Caco-2 (cell line): ENCODE results near the gene USP17L5. TPM values are rescaled to one million over a fixed set of nuclear protein-coding genes. Genes with fewer than 3 reads are reported as not detected.
A peak's percentile ranks its signal among the peaks of the same experiment; 100 is the strongest.
"Not testable (repeated sequence)": the region's sequence is repeated elsewhere in the genome, so short reads cannot be mapped to it uniquely, and the experiment has no call there.

ENCODE experiments used
- BruUV-seq: library from RNA; stranded (reverse); fragments of 400-500 nt; replicated peaks from 2 replicates; lab custom pipeline; 2021; lab: Mats Ljungman, UMichigan
- CTCF ChIA-PET: fragments of 300-600 bp; sonication (Branson Sonifier 250); formaldehyde crosslinking; loops from one replicate; lab custom pipeline; 2022; ENCODE audit warnings: antibody characterized with exemption; lab: Charles Lee
- POLR2A ChIA-PET: fragments of 300-600 bp; sonication (Branson Sonifier 250); formaldehyde crosslinking; loops from one replicate; lab custom pipeline; 2022; ENCODE audit warnings: antibody characterized with exemption; lab: Charles Lee
- DNase-seq, 2 experiments: peaks; one replicate each; pipeline versions ENCODE4 v3.0.0 to v3.0.0-alpha.2; 2020 to 2022
- H3K27me3 ChIP-seq: replicated peaks from 2 replicates; pipeline ENCODE4 v1.6.0; 2011; ENCODE audit warnings: low read length; ENCODE audit not compliant: control insufficient read depth, insufficient read depth
- H3K36me3 ChIP-seq: 2 replicates; pipeline ENCODE4 v1.5.1; 2011; ENCODE audit warnings: low read length; ENCODE audit not compliant: control insufficient read depth, insufficient read depth
- H3K4me1 ChIP-seq: fragments of 250-450 bp; sonication (Bioruptor Pico); 2 replicates; pipeline ENCODE4 v1.5.1; 2020; ENCODE audit warnings: mild to moderate bottlenecking
- H3K4me3 ChIP-seq: 2 replicates; pipeline ENCODE4 v1.5.1; 2011; ENCODE audit warnings: low read depth, mild to moderate bottlenecking, control low read depth, low read length
- H3K9me3 ChIP-seq: fragments of 250-450 bp; sonication (Bioruptor Pico); 2 replicates; pipeline ENCODE4 v1.5.1; 2020; ENCODE audit warnings: mild to moderate bottlenecking, moderate library complexity
- H3K27ac Mint-ChIP-seq: one replicate; pipeline ENCODE4 v1.8.0; 2022; ENCODE audit warnings: mixed read lengths; ENCODE audit not compliant: unreplicated experiment
- H3K27me3 Mint-ChIP-seq: one replicate; pipeline ENCODE4 v1.8.0; 2022; ENCODE audit warnings: mixed read lengths; ENCODE audit not compliant: insufficient read depth, unreplicated experiment
- H3K36me3 Mint-ChIP-seq: one replicate; pipeline ENCODE4 v1.8.0; 2022; ENCODE audit warnings: mild to moderate bottlenecking, mixed read lengths; ENCODE audit not compliant: insufficient read depth, unreplicated experiment
- H3K4me1 Mint-ChIP-seq: one replicate; pipeline ENCODE4 v1.8.0; 2022; ENCODE audit warnings: low read depth, mixed read lengths; ENCODE audit not compliant: unreplicated experiment
- H3K4me3 Mint-ChIP-seq: one replicate; pipeline ENCODE4 v1.8.0; 2022; ENCODE audit warnings: mild to moderate bottlenecking, moderate library complexity, mixed read lengths; ENCODE audit not compliant: unreplicated experiment
- H3K9me3 Mint-ChIP-seq: one replicate; pipeline ENCODE4 v1.8.0; 2022; ENCODE audit warnings: mixed read lengths; ENCODE audit not compliant: unreplicated experiment
- intact Hi-C: fragments of 100-400 bp; cut with micrococcal nuclease; formaldehyde crosslinking; loops from one replicate; pipeline ENCODE4 v1.10.0; 2022; ENCODE audit not compliant: unreplicated experiment
- total RNA-seq: library from RNA; stranded (reverse); gene quantifications from 2 replicates; pipeline ENCODE4 v1.2.3, GENCODE V29; 2022
- TF ChIP-seq, protein P1 (sequence below), 2 experiments: fragments of 200-600 bp in 1 of 2; IDR thresholded peaks; 1 replicate in 1 of 2; 2 replicates in 1 of 2; pipeline versions ENCODE4 v1.5.1 to v1.8.0; 2011 to 2022; ENCODE audit warnings: antibody characterized with exemption in 1 of 2, control low read depth in 1 of 2, inconsistent platforms in 1 of 2, low read depth in 1 of 2, low read length in 1 of 2, mild to moderate bottlenecking in 1 of 2, moderate library complexity in 1 of 2; ENCODE audit not compliant: insufficient read depth in 1 of 2, severe bottlenecking in 1 of 2, unreplicated experiment in 1 of 2

The USP17L5 gene
- total RNA-seq, 1 experiment from 2014 or later, result not detected

DNA sequence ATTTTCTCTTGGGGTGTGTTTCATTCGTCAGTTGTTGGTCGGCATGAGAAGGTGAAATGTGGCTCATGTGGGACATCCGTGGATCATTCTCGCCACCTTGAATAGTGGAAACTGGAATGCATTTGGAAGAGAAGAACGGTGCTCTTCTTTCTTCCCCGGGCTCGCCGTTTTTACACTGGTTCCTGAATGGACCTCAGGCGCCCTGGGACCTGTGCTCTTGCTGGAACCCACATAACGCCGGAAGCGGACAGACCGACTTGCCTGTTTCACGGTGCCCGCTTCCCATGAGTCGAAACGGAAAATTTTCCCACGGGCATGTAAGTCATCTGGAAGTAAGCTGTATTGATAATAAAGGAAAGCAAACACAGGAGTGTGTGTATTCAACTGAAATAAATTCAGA, 11.7 kb downstream of the USP17L5 start:
- H3K4me3 Mint-ChIP-seq, H3K9me3 ChIP-seq, H3K4me3 ChIP-seq, POLR2A ChIA-PET, CTCF ChIA-PET, BruUV-seq, H3K4me1 ChIP-seq, H3K36me3 ChIP-seq, H3K36me3 Mint-ChIP-seq, H3K4me1 Mint-ChIP-seq, DNase-seq, H3K9me3 Mint-ChIP-seq, H3K27me3 Mint-ChIP-seq, intact Hi-C loops, H3K27me3 ChIP-seq, H3K27ac Mint-ChIP-seq: not testable (repeated sequence)

DNA sequence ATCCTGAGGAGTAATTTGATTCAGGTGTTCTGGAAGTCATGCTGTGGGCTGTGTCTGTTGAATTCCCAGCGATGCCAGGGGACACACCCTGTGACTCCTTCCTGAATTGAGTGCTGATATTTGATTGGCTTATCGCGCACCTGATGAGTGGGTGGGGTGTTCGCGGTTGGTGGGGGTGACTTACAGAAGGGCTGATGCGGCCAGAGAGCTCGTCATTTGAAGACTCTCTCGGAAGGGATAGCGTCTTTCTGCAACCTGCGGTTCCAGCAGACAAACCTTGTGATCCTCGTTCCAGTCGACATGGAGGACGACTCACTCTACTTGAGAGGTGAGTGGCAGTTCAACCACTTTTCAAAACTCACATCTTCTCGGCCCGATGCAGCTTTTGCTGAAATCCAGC, 14.1 kb downstream of the USP17L5 start, which contains the start of gene USP17L29:
Gene USP17L29, plus strand, starts transcription at position 301 of the 400 bp plus-strand sequence. Its CDS starts 0 bp downstream, at position 301.
- DNase-seq, H3K4me3 ChIP-seq, BruUV-seq, H3K9me3 ChIP-seq, H3K4me1 Mint-ChIP-seq, CTCF ChIA-PET, H3K27me3 ChIP-seq, H3K36me3 Mint-ChIP-seq, H3K27me3 Mint-ChIP-seq, H3K4me3 Mint-ChIP-seq, intact Hi-C loops, H3K27ac Mint-ChIP-seq, H3K4me1 ChIP-seq, H3K36me3 ChIP-seq, H3K9me3 Mint-ChIP-seq, POLR2A ChIA-PET: not testable (repeated sequence)

DNA sequence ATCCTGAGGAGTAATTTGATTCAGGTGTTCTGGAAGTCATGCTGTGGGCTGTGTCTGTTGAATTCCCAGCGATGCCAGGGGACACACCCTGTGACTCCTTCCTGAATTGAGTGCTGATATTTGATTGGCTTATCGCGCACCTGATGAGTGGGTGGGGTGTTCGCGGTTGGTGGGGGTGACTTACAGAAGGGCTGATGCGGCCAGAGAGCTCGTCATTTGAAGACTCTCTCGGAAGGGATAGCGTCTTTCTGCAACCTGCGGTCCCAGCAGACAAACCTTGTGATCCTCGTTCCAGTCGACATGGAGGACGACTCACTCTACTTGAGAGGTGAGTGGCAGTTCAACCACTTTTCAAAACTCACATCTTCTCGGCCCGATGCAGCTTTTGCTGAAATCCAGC, 23.6 kb downstream of the USP17L5 start, which contains the start of gene USP17L30:
Gene USP17L30, plus strand, starts transcription at position 301 of the 400 bp plus-strand sequence. Its CDS starts 0 bp downstream, at position 301.
- BruUV-seq, CTCF ChIA-PET, H3K36me3 ChIP-seq, H3K4me1 Mint-ChIP-seq, H3K4me1 ChIP-seq, DNase-seq, intact Hi-C loops, H3K27ac Mint-ChIP-seq, H3K4me3 ChIP-seq, H3K9me3 ChIP-seq, POLR2A ChIA-PET, H3K4me3 Mint-ChIP-seq, H3K27me3 ChIP-seq, H3K36me3 Mint-ChIP-seq, H3K9me3 Mint-ChIP-seq, H3K27me3 Mint-ChIP-seq: not testable (repeated sequence)

DNA sequence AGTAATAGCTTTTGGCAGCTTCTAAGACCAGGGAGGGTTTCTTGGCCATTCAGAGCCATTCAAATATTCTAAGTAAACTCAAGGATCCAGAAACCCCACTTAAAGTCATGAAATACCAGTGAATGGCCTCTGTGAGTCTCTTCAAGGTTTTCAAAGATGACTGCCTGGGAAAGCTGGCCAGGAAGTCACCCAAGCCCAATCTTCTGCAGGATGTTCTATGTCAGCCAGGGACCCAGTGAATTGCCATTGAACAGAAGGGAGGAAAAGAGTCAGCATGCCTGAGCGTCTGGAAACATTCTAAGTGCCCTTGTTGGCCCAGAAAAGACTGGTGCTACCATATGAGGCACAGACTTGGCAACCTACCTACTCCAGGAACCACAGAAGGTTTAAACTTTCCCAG, 40.7 kb downstream of the USP17L5 start:
- H3K27ac Mint-ChIP-seq, CTCF ChIA-PET, H3K36me3 ChIP-seq, H3K9me3 Mint-ChIP-seq, H3K4me3 Mint-ChIP-seq, H3K27me3 ChIP-seq, H3K9me3 ChIP-seq, DNase-seq, H3K27me3 Mint-ChIP-seq, H3K4me3 ChIP-seq, intact Hi-C loops, H3K36me3 Mint-ChIP-seq, H3K4me1 Mint-ChIP-seq, BruUV-seq, H3K4me1 ChIP-seq: not testable (repeated sequence)
- POLR2A ChIA-PET, result interaction anchor here (0.6 kb wide), 1 partner anchor 141 kb away, joined by 3 read pairs; no protein-coding TSS in a partner anchor

DNA sequence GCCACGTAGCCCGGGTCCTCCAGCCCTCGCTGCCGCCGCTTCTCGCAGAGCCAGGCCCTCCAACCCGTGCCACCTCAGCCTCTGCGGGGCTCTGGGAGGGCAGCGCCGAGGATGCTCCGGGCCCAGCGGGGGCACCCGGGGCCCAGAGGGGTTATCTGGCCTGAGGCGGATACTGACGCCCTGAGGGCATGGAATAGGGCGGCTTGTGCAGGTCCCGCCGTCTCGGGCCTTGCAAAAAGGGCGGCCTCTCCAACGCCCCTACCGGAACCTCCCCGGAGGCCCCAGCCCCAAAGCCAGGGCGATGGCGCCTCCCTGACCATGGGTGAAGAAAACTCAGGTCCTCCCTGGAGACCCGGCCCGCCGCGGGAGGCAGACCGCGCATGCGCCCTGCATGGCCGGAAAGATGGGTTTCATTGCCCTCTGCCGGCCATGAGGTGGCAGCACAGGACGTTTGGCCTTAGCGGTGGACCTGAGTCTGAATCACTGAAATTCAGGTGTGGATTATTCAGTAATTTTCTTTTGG, 41.9 kb downstream of the USP17L5 start:
- BruUV-seq, H3K4me3 Mint-ChIP-seq, H3K4me1 ChIP-seq, H3K27me3 ChIP-seq, H3K36me3 Mint-ChIP-seq, H3K36me3 ChIP-seq, H3K27ac Mint-ChIP-seq, H3K9me3 ChIP-seq, H3K9me3 Mint-ChIP-seq, POLR2A ChIA-PET, H3K4me1 Mint-ChIP-seq, CTCF ChIA-PET, H3K27me3 Mint-ChIP-seq, intact Hi-C loops: not testable (repeated sequence)
- peak; percentile 65 to 72 for DNase-seq
- H3K4me3 ChIP-seq, result peak overlapping the region; percentile 36
- TF ChIP-seq, protein P1, sequence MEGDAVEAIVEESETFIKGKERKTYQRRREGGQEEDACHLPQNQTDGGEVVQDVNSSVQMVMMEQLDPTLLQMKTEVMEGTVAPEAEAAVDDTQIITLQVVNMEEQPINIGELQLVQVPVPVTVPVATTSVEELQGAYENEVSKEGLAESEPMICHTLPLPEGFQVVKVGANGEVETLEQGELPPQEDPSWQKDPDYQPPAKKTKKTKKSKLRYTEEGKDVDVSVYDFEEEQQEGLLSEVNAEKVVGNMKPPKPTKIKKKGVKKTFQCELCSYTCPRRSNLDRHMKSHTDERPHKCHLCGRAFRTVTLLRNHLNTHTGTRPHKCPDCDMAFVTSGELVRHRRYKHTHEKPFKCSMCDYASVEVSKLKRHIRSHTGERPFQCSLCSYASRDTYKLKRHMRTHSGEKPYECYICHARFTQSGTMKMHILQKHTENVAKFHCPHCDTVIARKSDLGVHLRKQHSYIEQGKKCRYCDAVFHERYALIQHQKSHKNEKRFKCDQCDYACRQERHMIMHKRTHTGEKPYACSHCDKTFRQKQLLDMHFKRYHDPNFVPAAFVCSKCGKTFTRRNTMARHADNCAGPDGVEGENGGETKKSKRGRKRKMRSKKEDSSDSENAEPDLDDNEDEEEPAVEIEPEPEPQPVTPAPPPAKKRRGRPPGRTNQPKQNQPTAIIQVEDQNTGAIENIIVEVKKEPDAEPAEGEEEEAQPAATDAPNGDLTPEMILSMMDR (IDR thresholded peaks at IDR 0.05; ENCODE audit: insufficient read depth in 1 of 2, low read depth in 1 of 2, low read length in 1 of 2, severe bottlenecking in 1 of 2, unreplicated experiment in 1 of 2), result peak; percentile 3 to 70
